Adipose tissue (tissue), 3 donors: ENCODE measurements around the gene DSCAM. TPM values are rescaled to one million over a fixed set of nuclear protein-coding genes. Genes with fewer than 3 reads are reported as not detected.

ENCODE experiments used
- H3K27ac ChIP-seq: one replicate; pipeline ENCODE4 v1.5.1; 2013; ENCODE audit warnings: low read depth, low read length
- WGBS, 3 donors: extraction: QIAGEN DNeasy Blood & Tissue Kit; methylation state at CpG; one replicate each; pipeline ENCODE4 v1.1.7; 2013; 5-methylcytosine and 5-hydroxymethylcytosine counted together
- polyA plus RNA-seq, 3 donors: library from polyadenylated mRNA; stranded (reverse); fragments of 200-250 nt; gene quantifications; one replicate each; pipeline ENCODE4 v1.2.3, GENCODE V29; 2013
- donor health status: healthy with polysubstance abuse.
- donor health status: Bipolar disorder and iron deficiency.
- donor health status: healthy.

DSCAM gene
- polyA plus RNA-seq, 3 donors = 0.08 TPM; not detected in 2

DNA sequence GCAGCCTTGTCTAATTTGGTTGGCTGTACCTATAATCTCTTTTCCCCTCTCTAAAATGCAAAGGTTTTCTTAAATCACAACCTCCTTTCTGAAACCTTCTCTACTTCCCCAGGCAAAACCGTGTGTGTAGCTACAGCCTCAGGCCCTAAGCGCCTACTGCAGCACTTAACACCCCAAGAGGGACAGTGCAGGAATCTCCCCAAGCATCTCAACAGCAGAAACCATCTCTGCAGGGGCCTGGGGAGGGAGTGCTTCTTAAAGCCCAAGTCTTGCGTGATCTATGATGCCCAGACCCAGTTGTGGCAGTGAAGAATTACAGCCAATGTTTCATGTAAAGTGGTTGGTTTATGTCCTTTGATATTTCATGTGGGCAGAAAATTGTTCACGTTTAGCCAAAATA is 159.3 kb downstream of the DSCAM start:
- H3K27ac ChIP-seq = no peak overlapping the region
- whole genome bisulfite sequencing, 3 donors = 54 to 63% (median 58%) methylated on average over 4 of the region's 4 CpGs

DNA sequence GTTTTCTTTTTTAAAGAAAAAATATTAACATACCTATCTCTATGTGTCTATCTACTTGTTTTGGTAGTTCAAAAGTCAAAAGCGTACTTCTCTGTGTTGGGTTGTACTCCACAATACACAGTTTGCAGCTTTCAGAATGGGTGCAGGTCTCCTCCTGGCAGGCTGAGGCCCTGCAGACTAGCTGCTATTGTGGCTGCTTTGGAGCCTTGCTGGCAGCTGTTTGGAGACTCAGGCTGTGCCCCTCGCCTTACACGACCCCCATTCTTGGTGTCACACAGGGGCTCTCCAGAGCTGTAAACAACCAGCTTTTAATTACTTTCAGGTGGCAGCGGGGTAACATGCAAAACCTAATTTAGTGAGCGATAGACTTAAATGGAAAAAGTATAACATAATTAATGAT is 160.4 kb downstream of the DSCAM start:
- 81 to 84% (median 84%) methylated on average over 5 of the region's 5 CpGs for WGBS, 3 donors
- no peak overlapping the region for H3K27ac ChIP-seq

DNA sequence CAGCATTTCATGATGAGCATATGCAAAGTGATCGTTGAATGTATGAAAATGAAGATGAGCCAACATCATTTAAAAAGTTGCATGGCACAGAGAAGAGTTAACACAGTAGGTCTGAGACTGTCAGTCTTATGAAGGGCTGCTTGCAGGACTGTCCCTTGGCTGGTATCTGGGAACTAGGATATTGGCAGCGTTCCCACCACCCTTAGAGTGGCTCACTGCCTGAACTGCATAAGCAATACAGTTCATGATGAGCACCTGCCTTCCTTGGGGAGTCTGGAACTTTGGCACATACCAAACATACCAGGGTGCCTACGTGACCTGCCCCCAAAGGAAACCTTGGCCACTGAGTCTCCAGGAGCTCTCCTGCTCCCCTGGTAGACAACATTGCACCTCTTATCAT is 161.8 kb downstream of the DSCAM start:
- H3K27ac ChIP-seq = no peak overlapping the region
- 69 to 80% (median 77%) methylated on average over 3 of the region's 3 CpGs for WGBS, 3 donors

DNA sequence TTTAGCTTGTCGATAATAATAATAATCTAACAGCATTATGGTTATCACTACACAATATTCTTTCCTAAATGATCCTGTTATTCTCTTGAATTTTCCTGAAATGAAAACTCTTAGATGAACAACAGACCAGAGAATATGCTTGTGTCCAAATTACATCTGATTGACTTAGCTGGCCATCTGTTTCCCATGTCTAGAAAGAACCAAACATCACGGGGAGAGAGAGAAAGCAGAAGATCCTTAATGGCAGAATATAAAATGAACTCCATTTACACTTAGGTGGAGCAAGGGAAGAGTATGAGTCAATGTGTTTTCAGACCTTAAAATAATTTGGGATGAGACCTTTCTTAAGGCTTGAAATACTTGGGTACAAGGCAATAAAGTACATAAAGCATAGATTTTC is 162.2 kb downstream of the DSCAM start:
- 83 to 86% (median 83%) methylated on average over 2 of the region's 2 CpGs for WGBS, 3 donors

DNA sequence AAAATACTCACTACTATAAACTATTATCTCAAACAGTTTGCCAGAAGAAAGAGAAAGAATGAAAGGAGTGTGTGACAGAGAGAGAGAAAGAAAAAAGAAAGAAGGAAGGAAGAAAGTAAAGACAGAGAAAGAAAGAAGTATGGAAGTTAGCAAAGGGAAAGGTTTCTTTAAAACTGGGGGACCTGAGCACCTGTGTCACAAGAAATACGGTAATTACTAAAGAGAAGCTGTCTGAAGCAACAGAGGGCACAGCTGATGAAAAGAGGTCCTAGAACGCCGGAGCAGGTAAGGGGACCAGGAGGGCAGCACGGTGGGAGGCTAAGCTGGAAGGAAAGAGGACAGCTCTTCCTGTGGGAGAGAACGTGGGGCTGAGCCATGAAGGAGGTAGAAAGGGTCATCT is 163.6 kb downstream of the DSCAM start:
- H3K27ac ChIP-seq = no peak overlapping the region
- 69 to 72% (median 70%) methylated on average over 5 of the region's 5 CpGs for WGBS, 3 donors

More for the DNA sequence above, 162.2 kb downstream of the DSCAM start:
- no peak overlapping the region for H3K27ac ChIP-seq

DNA sequence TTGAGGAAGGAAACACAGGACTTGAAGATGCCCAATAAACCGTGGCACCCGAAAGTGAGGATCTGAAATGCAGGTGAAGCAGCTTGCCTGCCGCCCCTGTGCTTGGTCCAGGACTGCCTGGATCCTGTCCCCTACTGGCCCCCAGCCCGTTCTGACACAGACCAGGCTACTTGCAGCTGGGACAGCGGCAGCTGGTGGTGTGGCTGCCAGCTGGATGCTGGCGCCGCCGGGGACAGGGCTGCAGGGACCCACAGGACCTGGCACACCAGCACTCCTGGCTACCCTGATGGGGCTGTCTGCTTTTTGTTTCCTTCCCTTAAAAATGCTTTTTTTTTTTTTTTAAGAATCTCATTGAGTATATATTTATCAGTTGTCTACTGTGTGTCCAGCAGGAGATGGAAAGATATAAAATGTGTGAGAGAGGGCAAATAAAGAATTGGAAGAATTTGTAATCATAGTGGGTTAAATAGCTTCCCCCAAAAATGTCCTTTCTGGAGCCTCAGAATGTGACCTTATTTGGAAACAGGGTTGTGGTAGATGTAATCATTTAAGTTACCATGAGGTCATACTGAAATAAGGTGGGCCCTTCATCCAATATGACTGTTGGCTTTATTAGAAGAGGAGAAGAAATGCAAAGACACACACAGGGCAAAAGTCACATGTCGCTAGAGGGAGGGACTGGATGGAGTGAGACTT is 165.6 kb downstream of the DSCAM start:
- WGBS, 3 donors = 30 to 78% (median 68%) methylated on average over 9 of the region's 9 CpGs
- H3K27ac ChIP-seq = no peak overlapping the region

DNA sequence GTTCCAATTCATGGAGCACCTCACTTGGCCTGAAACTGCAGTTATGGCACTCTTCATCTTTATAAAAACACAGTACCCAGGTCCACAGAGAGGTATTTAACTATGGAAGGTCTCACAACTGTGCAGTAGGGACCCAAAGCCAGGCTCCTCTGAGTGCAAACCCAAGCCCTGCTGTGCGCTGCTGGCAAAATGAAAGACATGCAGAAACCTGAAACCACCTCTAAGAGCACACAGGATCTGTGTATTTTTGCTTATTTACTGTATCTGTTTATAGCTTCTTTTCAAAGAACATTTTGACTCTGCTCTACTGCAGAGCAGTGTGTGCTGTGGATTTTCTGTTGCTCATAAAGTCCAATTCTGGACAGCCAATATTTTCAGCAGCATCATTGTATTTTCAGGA is 166.6 kb downstream of the DSCAM start:
- H3K27ac ChIP-seq = no peak overlapping the region
- WGBS, 3 donors = 69 to 93% (median 79%) methylated on average over 1 of the region's 1 CpG

DNA sequence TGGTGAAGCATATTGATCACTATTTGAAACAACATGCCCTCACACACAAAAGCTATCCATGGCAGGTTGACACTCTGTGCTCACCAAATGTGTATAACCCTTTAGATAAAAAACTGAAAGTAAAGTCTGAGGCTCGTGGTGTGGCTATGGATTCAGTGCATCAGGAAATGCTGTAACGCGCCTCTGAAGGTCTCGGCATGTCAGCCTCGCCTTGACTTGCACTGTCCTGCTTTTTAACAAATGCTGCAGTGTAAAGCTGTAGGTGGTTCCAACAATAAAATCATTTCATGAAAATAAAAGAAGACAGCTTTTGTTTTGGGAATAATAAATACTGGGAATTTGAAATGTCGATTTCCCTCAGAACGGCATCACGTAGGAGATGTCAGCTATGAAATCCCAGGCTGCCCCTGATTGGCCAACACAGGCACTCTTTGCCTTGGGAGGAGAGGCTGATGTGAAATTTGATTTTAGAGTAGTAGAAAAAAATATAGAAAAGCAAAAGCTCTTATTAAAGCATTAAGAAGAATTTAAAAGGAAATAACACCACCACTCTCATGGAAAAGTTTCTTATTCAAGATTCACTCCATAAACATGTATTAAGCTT is 168.2 kb downstream of the DSCAM start:
- no peak overlapping the region for H3K27ac ChIP-seq
- WGBS, 3 donors = 70 to 83% (median 80%) methylated on average over 8 of the region's 8 CpGs

DNA sequence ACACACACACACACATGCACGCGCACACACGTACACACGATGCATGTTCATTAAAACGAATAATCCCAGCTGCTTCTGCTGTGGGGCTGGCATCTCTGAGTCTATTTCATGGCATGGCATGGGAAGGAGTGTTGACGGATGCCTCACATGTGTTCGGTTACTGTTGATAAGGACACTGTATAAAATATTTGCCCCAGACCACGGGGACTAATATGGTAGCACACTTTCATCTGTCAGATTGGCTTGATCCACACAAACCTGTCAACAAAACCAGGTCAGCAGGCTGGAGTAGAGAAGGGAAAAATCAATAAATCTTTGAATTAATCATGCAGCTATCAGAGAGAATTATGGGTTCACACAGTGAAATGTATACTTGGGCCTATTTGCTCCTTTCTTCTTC is 171.9 kb downstream of the DSCAM start:
- 48 to 89% (median 83%) methylated on average over 8 of the region's 8 CpGs for WGBS, 3 donors
- no peak overlapping the region for H3K27ac ChIP-seq

DNA sequence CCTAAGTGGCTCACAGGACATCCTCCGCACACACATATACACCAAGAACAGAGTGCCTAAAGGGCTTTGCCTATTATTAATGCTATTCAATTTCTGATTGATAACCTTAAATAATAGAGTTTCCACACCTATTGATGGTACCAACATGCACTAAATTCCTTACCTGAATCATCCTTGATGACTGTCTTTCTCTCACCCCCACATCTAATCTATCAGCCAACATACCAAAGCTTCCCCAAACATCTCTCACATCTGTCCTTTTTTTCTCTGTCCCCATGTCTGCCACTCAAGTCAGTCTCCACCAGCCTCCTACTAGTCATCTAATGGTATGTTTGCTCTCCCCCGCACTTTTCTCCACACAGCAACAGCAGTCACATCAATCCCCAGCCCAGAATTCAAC is 174.4 kb downstream of the DSCAM start:
- H3K27ac ChIP-seq = no peak overlapping the region
- 66 to 77% (median 70%) methylated on average over 2 of the region's 2 CpGs for WGBS, 3 donors

DNA sequence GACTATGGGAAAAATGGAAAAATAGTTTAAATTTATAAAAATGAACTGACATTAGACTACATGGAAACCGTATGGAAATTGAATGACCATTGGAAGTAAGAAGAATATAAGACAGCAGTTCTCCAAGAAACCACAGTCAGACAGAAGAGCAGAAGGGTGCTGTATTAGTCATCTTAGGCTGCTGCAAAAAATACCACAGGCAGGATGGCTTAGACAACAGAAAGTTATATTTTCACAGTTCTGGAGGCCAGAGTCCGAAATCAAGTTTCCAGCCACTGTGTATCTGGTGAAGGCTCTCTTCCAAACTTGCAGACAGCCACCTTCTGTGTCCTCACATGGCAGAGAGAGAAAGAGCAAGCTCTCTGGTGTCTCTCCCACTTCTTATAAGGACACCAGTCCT is 175.2 kb downstream of the DSCAM start:
- WGBS, 3 donors = 82 to 98% (median 82%) methylated on average over 2 of the region's 2 CpGs
- H3K27ac ChIP-seq = no peak overlapping the region

DNA sequence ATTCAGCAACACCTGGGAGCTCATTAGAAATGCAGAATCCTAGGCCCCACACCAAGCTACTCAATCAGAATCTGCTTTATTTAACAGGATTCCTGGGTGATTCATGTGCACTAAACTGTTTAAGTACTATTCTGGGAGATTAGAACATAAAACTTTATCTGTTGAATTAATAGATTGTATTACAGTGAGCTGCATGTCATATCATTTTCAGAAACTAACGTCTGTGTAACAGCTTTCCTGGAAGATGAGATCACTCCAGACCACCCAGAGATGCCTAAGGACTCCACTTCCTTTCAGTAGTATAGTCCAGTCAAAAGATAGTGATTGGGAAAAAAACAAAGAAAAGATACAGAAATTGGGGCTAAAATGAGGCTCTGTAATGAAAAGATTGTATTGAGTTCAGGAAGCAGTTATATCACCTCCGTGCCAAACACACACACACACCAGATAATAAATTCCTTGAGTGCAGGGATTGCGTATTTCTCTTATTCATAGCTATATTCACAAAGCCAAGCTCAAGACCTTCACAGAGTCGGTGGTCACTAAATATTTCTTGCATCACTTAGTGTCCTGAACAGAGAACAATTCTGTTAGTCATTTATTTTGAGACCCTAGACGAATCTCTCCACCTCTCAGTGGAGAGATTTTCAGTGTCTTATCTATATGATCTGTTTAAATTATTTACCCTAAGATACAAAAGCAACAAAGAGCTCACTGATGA is 178.2 kb downstream of the DSCAM start:
- 43 to 55% (median 49%) methylated on average over 5 of the region's 5 CpGs for WGBS, 3 donors
- H3K27ac ChIP-seq = no peak overlapping the region

DNA sequence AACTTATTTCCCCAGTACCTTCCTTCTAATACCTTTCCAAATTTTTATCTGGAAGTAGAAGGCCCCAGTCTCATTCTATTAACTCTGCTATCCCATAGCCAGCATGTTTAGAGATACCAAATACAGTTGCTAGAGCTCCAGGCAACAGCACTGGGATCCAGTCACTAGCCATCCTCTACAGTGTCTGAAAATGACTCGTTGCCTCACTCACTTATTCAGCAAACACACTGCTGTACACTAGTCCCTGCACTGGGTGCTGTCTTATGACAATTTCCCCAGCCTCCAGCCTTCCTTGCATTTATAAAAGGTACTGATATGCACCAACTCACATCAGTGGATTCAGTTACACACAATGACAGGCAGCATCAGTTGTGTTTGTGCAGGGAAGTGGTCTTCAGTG is 179.0 kb downstream of the DSCAM start:
- WGBS, 3 donors = 63 to 80% (median 67%) methylated on average over 1 of the region's 1 CpG

DNA sequence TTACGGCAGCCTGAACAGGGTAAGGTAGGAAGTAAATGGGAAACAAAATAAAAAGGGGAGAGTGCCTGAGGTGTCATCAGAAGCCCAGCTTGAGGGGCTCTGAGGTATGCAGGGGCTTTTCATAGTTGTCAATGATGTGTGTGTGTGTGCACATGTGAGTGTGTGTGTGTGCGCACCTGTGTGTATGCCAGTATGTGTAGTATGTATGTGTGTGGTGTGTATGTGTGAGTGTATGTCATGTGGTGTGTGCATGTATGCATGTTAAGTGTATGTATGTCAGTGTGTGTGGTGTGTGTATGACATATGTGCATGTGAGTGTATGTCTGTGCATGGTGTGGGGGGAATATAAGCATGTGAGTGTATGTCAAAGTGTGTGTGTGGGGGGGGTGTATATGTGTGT is 184.1 kb downstream of the DSCAM start:
- H3K27ac ChIP-seq = no peak overlapping the region
- 75 to 100% (median 80%) methylated on average over 2 of the region's 2 CpGs for WGBS, 3 donors

More for the DNA sequence above, 179.0 kb downstream of the DSCAM start:
- H3K27ac ChIP-seq = no peak overlapping the region

DNA sequence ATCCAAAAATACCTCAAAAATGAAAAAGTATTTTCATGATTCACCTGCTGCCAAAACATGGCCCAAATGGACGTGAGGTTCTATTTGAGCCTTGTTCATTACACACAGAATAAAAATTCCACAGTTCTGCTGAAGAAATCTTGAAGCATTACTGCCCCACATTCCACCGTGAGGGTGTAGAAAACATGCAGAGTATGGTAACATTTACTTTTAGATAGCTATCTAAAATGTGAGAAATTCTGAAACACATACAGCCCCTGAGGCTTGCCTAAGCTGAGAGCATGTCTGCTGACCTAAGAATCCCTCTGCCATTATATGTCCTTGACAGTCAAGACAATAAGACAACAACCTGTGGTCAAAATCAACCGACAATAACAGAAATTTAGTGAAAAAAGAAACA is 186.5 kb downstream of the DSCAM start:
- no peak overlapping the region for H3K27ac ChIP-seq
- 48 to 66% (median 61%) methylated on average over 3 of the region's 3 CpGs for WGBS, 3 donors

DNA sequence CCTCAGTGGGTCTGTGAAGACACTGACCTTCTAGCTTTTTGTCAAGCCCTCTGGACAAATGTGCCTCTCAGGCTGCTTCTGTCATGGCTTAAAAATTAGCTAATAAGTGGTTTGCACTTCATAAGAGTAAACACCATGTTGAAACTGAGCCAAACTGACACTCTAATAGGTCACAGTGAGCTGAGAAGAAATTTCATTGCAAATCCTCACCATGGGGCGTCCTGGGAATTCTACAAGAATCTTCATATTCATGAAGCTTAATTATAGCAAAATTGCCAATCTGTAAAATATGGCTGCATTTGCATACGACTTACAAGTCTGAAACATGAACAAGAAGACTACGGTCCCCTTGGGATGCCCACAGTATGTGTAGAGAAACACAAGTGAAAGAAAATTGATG is 188.6 kb downstream of the DSCAM start:
- no peak overlapping the region for H3K27ac ChIP-seq
- 60 to 74% (median 70%) methylated on average over 3 of the region's 3 CpGs for WGBS, 3 donors

DNA sequence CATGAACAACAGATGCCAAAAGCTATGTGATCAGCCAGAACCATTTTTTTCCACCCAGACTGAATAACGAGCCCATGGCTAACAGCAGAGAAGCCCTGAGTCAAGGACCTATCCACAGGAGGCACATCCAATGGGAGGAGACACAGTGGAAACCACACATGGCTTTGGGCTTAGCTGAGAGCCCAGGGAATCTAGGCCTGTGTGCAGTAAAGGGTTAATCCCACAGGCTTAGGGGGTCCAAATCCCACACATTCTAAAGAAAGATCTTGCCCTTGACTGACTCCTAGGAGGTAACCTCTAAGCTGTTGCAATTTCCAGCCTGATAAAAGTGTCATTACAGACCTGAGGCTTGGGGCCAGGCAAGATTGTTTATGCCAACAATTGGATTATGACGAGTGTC is 194.5 kb downstream of the DSCAM start:
- H3K27ac ChIP-seq = no peak overlapping the region
- WGBS, 3 donors = 39 to 49% (median 46%) methylated on average over 2 of the region's 2 CpGs

DNA sequence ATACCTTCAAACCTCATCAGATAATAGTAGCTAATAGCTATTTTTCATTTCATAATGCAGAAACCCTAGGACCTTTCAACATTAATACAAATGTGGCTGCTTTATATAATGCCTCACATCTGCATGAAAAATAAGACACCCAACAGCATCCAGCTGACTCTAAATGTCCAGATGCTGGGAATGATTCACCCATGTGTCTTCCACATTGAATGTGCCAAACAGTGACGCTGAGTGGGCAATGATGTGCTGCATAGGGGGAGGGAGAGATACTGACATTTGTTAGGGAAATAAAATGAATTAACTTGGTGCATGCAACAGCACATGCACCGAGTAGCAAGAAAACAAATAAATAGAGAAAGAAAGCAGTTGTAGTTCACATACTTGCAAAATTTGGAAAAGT is 199.3 kb downstream of the DSCAM start:
- H3K27ac ChIP-seq = no peak overlapping the region
- 36 to 79% (median 54%) methylated on average over 2 of the region's 2 CpGs for WGBS, 3 donors

DNA sequence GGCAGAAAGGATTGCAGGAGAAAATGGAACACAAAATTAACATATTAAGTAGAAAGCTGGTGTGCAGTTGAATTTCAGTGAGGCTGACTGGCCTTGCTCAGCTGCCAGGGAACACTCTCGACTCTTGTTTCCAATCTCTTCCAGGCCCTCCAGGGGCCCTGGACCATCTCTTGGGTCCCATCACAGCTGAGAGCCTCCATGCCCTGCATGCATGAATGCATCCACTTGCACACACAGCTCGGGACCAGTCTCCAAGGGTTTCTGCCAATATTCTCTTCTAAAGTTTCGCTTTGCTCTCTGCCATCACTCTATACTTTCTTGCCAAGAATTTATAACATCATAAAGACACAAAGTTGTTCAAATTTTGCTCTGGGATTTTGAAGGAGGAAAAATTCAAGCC is 200.3 kb downstream of the DSCAM start:
- WGBS, 3 donors = 63 to 72% (median 70%) methylated on average over 3 of the region's 3 CpGs
- H3K27ac ChIP-seq = no peak overlapping the region

DNA sequence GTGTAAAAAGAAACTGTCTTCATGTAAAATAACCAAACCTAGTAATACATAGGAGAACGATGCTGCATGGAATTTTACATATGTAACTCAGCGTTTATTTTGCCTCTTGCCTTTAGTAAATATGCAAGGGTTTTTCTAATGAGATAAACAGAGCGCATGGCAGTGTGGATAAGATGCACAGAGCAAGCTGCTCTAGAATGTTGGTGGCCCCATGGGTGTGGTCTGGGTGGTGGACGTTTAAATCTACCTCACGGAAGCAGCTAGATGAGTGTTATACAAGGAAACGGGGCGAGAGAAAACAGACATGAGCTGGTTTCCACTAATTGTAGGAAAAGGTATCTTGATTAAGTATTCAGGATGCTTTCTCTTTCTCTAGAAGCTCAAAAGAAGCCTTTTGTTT is 205.9 kb downstream of the DSCAM start:
- no peak overlapping the region for H3K27ac ChIP-seq
- 69 to 74% (median 73%) methylated on average over 7 of the region's 7 CpGs for WGBS, 3 donors
